OCI-LY3 (cell line): ENCODE measurements around the gene FBXO41.

ENCODE experiments used
- H2AFZ ChIP-seq: fragments of 200-600, 300-600 bp; shearing (Covaris generic); 2 replicates; pipeline ENCODE4 v1.6.0; 2014; ENCODE audit warnings: antibody characterized with exemption, low read depth, low read length
- H3K27ac ChIP-seq: fragments of 200-600, 300-600 bp; sonication (generic); 2 replicates; pipeline ENCODE4 v1.5.1; 2014; ENCODE audit warnings: mild to moderate bottlenecking, low read length, moderate library complexity, mixed read lengths
- H3K27me3 ChIP-seq: fragments of 200-600, 300-600 bp; sonication (generic); 2 replicates; pipeline ENCODE4 v1.6.1; 2014; ENCODE audit warnings: low read depth, low read length, mixed read lengths
- H3K36me3 ChIP-seq: fragments of 200-600, 300-600 bp; sonication (generic); replicated peaks from 2 replicates; pipeline ENCODE3; 2014; ENCODE audit warnings: low read depth, low read length, mixed read lengths
- H3K4me1 ChIP-seq: fragments of 300-600, 200-600 bp; sonication (generic); 2 replicates; pipeline ENCODE4 v1.6.1; 2014; ENCODE audit warnings: low read length, mixed read lengths
- H3K4me2 ChIP-seq: fragments of 200-600, 300-600 bp; sonication (generic); 2 replicates; pipeline ENCODE4 v1.6.1; 2014; ENCODE audit warnings: low read length, mixed read lengths
- H3K4me3 ChIP-seq: fragments of 300-600, 200-600 bp; sonication (generic); 2 replicates; pipeline ENCODE4 v1.5.1; 2014; ENCODE audit warnings: antibody characterized with exemption, mild to moderate bottlenecking, low read length, moderate library complexity
- H3K79me2 ChIP-seq: fragments of 300-600, 200-600 bp; shearing (Covaris generic); 2 replicates; pipeline ENCODE4 v1.6.1; 2014; ENCODE audit warnings: mild to moderate bottlenecking, low read length, mixed read lengths
- H3K9ac ChIP-seq: fragments of 300-600, 200-600 bp; shearing (Covaris generic); 2 replicates; pipeline ENCODE4 v1.6.0; 2014; ENCODE audit warnings: mild to moderate bottlenecking, low read length, moderate library complexity
- H3K9me3 ChIP-seq: fragments of 200-600, 300-600 bp; shearing (Covaris generic); 2 replicates; pipeline ENCODE4 v1.6.1; 2014; ENCODE audit warnings: low read length, mixed read lengths; ENCODE audit not compliant: insufficient read depth
- H4K20me1 ChIP-seq: fragments of 200-600, 300-600 bp; sonication (generic); 2 replicates; pipeline ENCODE4 v1.6.1; 2016; ENCODE audit warnings: low read length, mixed read lengths; ENCODE audit not compliant: insufficient read depth
- EZH2phosphoT487 ChIP-seq: fragments of 200-600 bp; shearing (Covaris generic); IDR thresholded peaks from 2 replicates; pipeline ENCODE4 v1.6.1; 2018; ENCODE audit warnings: antibody characterized with exemption, mixed run types, low read depth
- TF ChIP-seq, protein P1 (sequence below): fragments of 200-600, 300-600 bp; sonication (generic); IDR thresholded peaks from 2 replicates; pipeline ENCODE4 v1.5.1; 2014; ENCODE audit warnings: antibody characterized with exemption, low read length, low read depth

Gene FBXO41

GRCh38 chr2:73295751-73296400 is 11.6 kb upstream of the FBXO41 start:
- H3K9ac ChIP-seq: no peak overlapping the region
- no peaks in the 10 kb centered on the region for H3K36me3 ChIP-seq
- peaks cover 40% of the 10 kb centered on the region for H3K27me3 ChIP-seq

DNA sequence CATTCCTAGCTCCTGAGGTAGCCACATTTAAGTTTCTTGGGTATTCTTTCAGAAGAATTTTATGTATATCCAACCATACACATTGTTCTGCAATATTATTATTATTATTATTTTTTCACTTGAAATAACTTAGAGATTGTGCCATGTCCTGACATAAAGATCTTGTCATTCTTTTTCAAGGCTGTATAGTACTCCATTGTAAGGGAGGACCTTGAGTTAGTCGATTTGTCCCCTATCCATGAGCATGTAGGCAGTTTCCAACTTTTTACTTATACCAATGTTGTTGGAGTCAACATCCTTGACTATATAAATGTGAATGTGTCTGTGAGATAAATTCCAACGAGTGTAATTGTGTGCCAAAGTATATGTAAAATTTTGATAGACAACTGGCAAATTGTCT is 10.0 kb upstream of the FBXO41 start:
- peak overlapping the region; percentile 77 for H3K4me2 ChIP-seq
- no peaks in the 10 kb centered on the region for H3K79me2 ChIP-seq
- H3K4me1 ChIP-seq: no peaks in the 10 kb centered on the region
- no peak overlapping the region; the same call in 1 of the 2 replicates for H3K9ac ChIP-seq
- TF ChIP-seq, protein P1, sequence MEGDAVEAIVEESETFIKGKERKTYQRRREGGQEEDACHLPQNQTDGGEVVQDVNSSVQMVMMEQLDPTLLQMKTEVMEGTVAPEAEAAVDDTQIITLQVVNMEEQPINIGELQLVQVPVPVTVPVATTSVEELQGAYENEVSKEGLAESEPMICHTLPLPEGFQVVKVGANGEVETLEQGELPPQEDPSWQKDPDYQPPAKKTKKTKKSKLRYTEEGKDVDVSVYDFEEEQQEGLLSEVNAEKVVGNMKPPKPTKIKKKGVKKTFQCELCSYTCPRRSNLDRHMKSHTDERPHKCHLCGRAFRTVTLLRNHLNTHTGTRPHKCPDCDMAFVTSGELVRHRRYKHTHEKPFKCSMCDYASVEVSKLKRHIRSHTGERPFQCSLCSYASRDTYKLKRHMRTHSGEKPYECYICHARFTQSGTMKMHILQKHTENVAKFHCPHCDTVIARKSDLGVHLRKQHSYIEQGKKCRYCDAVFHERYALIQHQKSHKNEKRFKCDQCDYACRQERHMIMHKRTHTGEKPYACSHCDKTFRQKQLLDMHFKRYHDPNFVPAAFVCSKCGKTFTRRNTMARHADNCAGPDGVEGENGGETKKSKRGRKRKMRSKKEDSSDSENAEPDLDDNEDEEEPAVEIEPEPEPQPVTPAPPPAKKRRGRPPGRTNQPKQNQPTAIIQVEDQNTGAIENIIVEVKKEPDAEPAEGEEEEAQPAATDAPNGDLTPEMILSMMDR: no peak
- no peak for TF ChIP-seq EZH2phosphoT487
- no peak overlapping the region for H2AFZ ChIP-seq
- no peaks in the 10 kb centered on the region for H3K36me3 ChIP-seq
- H3K9me3 ChIP-seq: no peaks in the 10 kb centered on the region
- peaks cover 40% of the 10 kb centered on the region for H3K27me3 ChIP-seq
- H4K20me1 ChIP-seq: no peaks in the 10 kb centered on the region
- H3K27ac ChIP-seq: no peak overlapping the region
- H3K4me3 ChIP-seq: peak overlapping the region; percentile 84

More at GRCh38 chr2:73295751-73296400, 11.6 kb upstream of the FBXO41 start:
- Histone ChIP-seq H3K79me2 (no peaks in the 10 kb centered on the region), H2AFZ (no peak overlapping the region), H4K20me1 (no peaks in the 10 kb centered on the region), H3K4me3 (no peak overlapping the region), H3K9me3 (no peaks in the 10 kb centered on the region), H3K4me2 (no peak overlapping the region), H3K27ac (no peak overlapping the region), H3K4me1 (no peaks in the 10 kb centered on the region)
- no peak for TF ChIP-seq EZH2phosphoT487
- TF ChIP-seq, protein P1: no peak

DNA sequence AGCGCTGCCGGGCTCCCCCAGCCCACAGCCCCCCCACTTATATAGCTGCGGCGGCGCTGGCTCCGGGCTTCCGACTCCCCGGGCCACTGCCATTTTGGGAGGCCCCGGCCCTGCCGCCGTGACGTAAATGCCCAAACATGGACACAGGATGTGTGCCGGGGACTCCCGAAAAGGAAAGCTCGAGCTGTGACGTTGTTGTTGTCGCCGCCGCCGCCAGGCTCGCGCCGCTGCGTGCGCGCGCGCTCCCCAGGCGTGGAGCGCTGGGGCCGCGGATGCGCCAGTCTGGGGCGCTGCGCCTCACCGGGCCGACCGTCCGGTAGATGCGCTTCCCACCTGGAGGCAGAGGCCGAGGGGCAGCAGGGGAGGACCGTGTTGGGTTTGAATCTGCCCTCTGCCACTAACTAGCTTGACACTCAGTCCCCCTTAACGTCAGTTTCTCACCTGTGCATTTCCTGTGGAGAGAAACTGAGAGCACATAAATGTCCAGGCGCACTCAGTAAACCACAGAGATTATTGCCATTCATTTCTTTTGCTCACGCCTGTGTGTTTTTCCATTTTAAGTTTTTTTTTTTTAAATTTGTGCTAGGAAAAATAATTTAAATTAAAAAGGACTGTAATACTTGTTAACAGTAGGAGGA is 9.4 kb upstream of the FBXO41 start, which contains the start of gene EGR4:
Gene EGR4, minus strand, starts transcription at position 15 of the 638 bp plus-strand sequence. CDS start 231 bp downstream, outside the sequence.
- no peak for TF ChIP-seq EZH2phosphoT487
- TF ChIP-seq, protein P1: peak; percentile 21; the same call in 1 of the 2 replicates
- Histone ChIP-seq H4K20me1 (no peaks in the 10 kb centered on the region), H3K36me3 (no peaks in the 10 kb centered on the region), H3K9me3 (no peaks in the 10 kb centered on the region), H3K4me2 (peak within 1 kb of the TSS; percentile 77), H3K27ac (no peak within 1 kb of the TSS), H3K4me1 (no peaks in the 10 kb centered on the region), H3K9ac (peak within 1 kb of the TSS; percentile 68), H3K79me2 (no peaks in the 10 kb centered on the region), H2AFZ (peak within 1 kb of the TSS; percentile 90), H3K27me3 (peaks cover 40% of the 10 kb centered on the region), H3K4me3 (peak within 1 kb of the TSS; percentile 84)

- H3K79me2 ChIP-seq: no peaks in the 10 kb centered on the region
- no peaks in the 10 kb centered on the region for H4K20me1 ChIP-seq
- peak overlapping the region; percentile 71 for H2AFZ ChIP-seq
- H3K9ac ChIP-seq: peak overlapping the region; percentile 39
- H3K4me1 ChIP-seq: no peaks in the 10 kb centered on the region
- H3K4me3 ChIP-seq: peak overlapping the region; percentile 84
- no peak for TF ChIP-seq EZH2phosphoT487
- TF ChIP-seq, protein P1: no peak
- H3K36me3 ChIP-seq: no peaks in the 10 kb centered on the region
- H3K27me3 ChIP-seq: peaks cover 40% of the 10 kb centered on the region
- peak overlapping the region; percentile 75 for H3K4me2 ChIP-seq
- H3K27ac ChIP-seq: no peak overlapping the region
- H3K9me3 ChIP-seq: no peaks in the 10 kb centered on the region
These were observed 8.7 kb upstream of the FBXO41 start for GRCh38 chr2:73292906-73293533.
